Right renal cortex interstitium (tissue), 3 donors: ENCODE results near the gene COL27A1. TPM values are rescaled to one million over a fixed set of nuclear protein-coding genes. Genes with fewer than 3 reads are reported as not detected.
"Not testable (repeated sequence)": the region's sequence is repeated elsewhere in the genome, so short reads cannot be mapped to it uniquely, and the experiment has no call there.

Source experiments
- DNase-seq, 3 donors: peaks; one replicate each; pipeline ENCODE4 v3.0.0-alpha.2; 2013; ENCODE audit warnings: low read depth in 3 of 3, low spot score in 2 of 3
- polyA plus RNA-seq, 3 donors: library from polyadenylated mRNA; unstranded; fragments of 120-200 nt; gene quantifications; one replicate each; pipeline ENCODE4 v1.2.1, GENCODE V29; 2013; ENCODE audit not compliant: insufficient read length in 3 of 3

Gene COL27A1
- polyA plus RNA-seq, 3 donors: 25.1 to 26.6 (median 26.0) TPM

- DNase-seq: no peak
Observed at GRCh38 chr9:114122136-114123027, 33.0 kb upstream of the COL27A1 start.

- no peak for DNase-seq
Observed at GRCh38 chr9:114123031-114123977, 32.0 kb upstream of the COL27A1 start.

GRCh38 chr9:114124138-114124537 is 31.2 kb upstream of the COL27A1 start:
- DNase-seq: no peak

DNA sequence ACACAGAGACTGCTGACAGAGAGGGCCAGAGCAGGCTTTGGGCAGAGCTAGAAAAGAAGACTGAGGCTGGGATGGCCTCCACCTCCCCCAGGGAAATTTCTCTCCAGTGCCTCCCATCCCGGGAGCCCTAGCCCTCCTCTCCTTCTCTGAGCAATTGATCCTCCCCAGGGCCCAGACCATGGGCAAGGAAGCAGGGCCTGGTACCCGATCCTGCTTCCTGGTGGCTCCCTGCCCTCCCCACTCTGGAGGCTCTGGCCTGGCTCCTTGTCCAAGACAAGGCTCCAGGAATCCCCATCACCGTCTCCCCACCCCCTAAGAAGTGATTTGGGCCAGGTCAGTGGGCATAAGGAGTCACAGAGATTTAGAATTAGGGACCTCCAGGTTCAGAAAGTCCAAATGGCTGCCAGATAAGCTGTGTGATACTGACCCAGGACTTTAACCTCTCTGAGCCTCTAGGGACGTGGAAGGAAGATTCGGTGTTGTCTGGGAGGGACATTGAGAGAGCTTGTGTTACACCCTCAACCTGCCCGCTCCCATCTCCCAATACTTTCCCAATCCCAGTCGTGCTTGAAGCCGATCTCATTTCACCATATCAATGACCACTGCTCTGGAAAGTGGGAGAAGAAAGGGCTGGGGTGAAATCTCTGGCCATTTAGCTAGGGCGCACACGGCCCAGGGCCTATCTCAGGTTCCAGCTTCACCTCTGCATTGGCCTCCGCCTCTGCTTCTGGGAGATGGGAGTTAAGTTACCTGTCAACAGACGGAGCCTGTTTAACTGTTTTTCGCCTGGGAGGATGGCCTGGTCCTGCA is 30.5 kb upstream of the COL27A1 start:
- DNase-seq: no peak

- no peak for DNase-seq
Observed at GRCh38 chr9:114125476-114126013, 29.8 kb upstream of the COL27A1 start.

GRCh38 chr9:114126247-114127060 is 28.9 kb upstream of the COL27A1 start:
- no peak for DNase-seq

- not testable (repeated sequence) for DNase-seq
Observed at GRCh38 chr9:114128759-114129158, 26.6 kb upstream of the COL27A1 start.

- DNase-seq: no peak
Observed at GRCh38 chr9:114130141-114130540, 25.2 kb upstream of the COL27A1 start.

DNA sequence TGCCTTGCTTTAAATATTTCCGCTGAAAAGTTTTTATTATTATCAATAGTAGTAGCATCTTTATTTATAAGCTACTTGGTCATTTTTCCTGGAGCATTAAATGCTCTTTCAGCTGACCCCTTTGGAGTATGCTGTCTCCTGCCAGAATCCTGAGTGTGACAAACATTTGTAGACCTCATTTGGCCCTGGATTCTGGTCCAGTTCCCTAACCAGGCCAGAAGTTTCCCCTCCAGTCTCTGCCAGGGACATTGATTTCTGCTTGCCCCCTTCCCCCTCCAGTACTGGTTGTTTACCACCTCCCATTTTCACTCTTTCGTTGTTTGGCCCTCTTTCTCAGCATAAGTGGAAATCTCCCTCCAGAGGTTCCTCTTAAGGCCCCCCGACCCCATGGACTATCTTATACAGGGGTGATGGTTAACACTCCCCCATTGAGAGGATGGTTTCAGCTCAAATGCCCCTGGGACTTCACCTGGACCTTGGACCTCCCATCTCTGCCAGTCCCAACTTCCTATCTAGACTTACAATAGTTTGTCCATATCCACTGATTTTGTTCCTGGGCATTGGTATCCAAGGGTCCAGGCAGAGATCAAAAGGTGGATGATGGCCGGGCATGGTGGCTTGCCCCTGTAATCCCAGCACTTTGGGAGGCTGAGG is 24.6 kb upstream of the COL27A1 start:
- no peak for DNase-seq

- no peak for DNase-seq
Observed at GRCh38 chr9:114131808-114132549, 23.4 kb upstream of the COL27A1 start.

GRCh38 chr9:114132550-114132918 is 22.8 kb upstream of the COL27A1 start:
- no peak for DNase-seq

DNA sequence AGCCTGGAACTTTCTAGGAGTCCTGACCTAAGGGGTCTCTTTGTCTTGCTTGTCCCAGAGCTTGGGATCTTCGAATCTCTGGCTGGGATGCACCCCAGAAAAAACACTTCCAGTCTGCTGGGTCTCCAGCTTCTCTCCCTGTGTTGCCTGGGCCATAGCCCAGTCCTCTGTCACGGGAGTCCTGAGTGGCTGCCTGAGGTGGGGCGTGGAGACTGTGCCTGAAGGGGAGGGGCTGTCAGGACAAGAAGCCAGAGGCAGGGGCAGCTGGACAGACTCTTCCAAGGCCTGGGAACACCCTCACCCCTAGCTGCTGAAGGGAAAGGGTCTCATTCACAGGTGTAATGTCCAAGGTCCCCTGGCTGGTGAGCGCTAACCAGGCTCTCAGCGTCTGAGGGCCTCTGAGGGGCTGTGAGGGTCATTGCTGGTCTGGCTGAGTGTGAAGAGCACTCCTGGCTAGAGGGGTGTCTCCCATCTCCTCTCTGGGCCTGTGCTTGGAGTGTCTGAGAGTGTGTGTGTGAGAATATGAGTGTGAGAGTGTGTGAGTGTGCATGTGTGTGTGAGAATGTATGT is 20.4 kb upstream of the COL27A1 start:
- DNase-seq: no peak

GRCh38 chr9:114137831-114138230 is 17.5 kb upstream of the COL27A1 start:
- DNase-seq: no peak

DNA sequence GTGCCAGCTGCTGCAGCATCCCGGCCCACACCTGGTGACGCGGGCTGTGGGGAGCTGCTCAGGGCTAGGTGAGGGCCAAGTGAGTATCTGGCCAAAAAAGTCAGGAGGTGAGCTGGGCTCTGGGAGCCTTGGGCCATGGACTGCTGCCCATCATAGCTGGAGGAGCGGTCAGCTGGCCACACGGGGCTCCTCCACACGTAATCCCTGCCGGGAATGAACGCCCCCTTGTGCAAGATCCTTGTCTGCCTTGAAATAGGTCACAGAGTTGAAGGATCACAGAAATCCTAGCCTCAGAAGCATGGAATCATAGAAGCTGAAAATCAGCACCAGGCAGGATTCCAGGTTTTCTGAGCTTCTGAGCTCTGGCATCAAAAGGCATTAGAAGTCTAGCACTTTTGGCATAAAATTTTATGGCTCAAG is 16.8 kb upstream of the COL27A1 start:
- DNase-seq: no peak

DNA sequence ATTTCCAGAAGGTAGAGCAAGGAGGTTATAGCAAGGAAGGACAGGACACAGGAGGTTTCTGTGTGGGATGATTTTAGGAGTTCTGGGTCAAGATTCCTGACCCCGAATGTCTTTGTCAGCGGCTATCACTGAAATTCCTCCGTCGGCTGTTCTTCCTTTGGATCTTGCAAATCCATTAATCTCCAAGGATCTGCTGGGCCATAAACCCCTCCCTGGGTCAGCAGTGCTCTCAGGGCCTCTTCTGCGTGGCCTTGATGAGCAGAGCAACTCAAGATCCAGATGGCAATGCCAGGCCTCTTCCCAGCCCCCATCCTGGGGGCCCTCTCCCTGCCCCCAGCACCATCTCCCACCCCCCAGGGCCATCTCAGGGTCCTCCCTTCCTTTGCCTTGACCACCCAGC is 16.3 kb upstream of the COL27A1 start:
- no peak for DNase-seq

GRCh38 chr9:114140401-114140800 is 14.9 kb upstream of the COL27A1 start:
- DNase-seq: no peak

DNA sequence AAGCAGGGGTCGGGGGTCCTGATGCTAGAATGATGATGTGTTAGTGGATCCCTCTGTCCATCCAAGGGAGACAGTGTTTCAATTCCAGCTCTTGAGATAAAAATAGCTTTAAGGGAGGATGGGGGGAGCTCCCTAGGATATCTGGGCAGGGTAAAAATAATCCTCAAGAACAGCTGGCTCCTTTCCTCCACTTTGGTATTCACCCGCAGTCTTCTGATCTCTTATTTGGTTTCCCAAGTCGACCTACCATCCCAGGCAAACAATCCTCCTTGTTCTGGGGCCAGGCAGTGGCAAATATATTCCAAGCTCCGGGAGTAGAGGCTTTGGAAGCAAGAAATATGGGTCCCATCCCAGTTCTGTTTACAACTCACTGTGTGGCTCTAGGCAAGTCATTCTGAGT is 14.5 kb upstream of the COL27A1 start:
- DNase-seq: no peak
